Endothelial cell of umbilical vein (primary cell): ENCODE data around the gene MLX. TPM values are rescaled to one million over a fixed set of nuclear protein-coding genes. Genes with fewer than 3 reads are reported as not detected.

ENCODE experiments used
- BruUV-seq: library from RNA; stranded (reverse); fragments of 400-500 nt; replicated peaks from 2 replicates; lab custom pipeline; 2021; lab: Mats Ljungman, UMichigan
- CTCF ChIA-PET: fragments of 300-600, 350-600 bp; sonication (Branson Sonifier 250); formaldehyde crosslinking; loops from one replicate; lab custom pipeline; 2021; ENCODE audit warnings: antibody characterized with exemption, inconsistent platforms; lab: Charles Lee
- POLR2A ChIA-PET: fragments of 300-600, 350-600 bp; sonication (Branson Sonifier 250); formaldehyde crosslinking; loops from one replicate; lab custom pipeline; 2021; ENCODE audit warnings: antibody characterized with exemption, inconsistent platforms; lab: Charles Lee
- DNase-seq: peaks from one replicate; pipeline ENCODE4 v3.0.0-alpha.2; 2011; ENCODE audit warnings: low read depth, low spot score
- FAIRE-seq: peaks from 2 replicates; lab custom pipeline; 2011; peaks lifted over from hg19 to GRCh38; lab: Jason Lieb, UNC
- H2AFZ ChIP-seq: 2 replicates; pipeline ENCODE4 v1.6.0; 2012; ENCODE audit warnings: low read depth, low read length, control low read depth, inconsistent platforms
- H3K27ac ChIP-seq: 2 replicates; pipeline ENCODE4 v1.5.1; 2011; ENCODE audit warnings: low read depth, mild to moderate bottlenecking, control low read depth, low read length, moderate library complexity; ENCODE audit not compliant: insufficient read depth
- H3K27me3 ChIP-seq, 2 experiments: 2 replicates each; pipeline versions ENCODE4 v1.6.0 to v1.6.1; 2011; ENCODE audit warnings: low read length in 2 of 2, mixed read lengths in 1 of 2; ENCODE audit not compliant: control insufficient read depth in 2 of 2, insufficient read depth in 2 of 2
- H3K36me3 ChIP-seq, 2 experiments: 2 replicates in 1 of 2; 3 replicates in 1 of 2; pipeline ENCODE4 v1.5.1; 2011; ENCODE audit warnings: low read length in 2 of 2, mild to moderate bottlenecking in 1 of 2, moderate library complexity in 1 of 2; ENCODE audit not compliant: control insufficient read depth in 2 of 2, insufficient read depth in 2 of 2; ENCODE audit errors: extremely low read depth in 1 of 2
- H3K4me1 ChIP-seq: 3 replicates; pipeline ENCODE4 v1.5.1; 2011; ENCODE audit warnings: mild to moderate bottlenecking, low read length; ENCODE audit not compliant: control insufficient read depth, insufficient read depth; ENCODE audit errors: extremely low read depth
- H3K4me2 ChIP-seq: 2 replicates; pipeline ENCODE4 v1.6.1; 2011; ENCODE audit warnings: low read length, control low read depth, mixed read lengths; ENCODE audit not compliant: insufficient read depth
- H3K4me3 ChIP-seq, 3 experiments: fragments of 200-600 bp in 1 of 3; sonication (generic), shearing (Covaris generic) in 1 of 3; replicated peaks in 1 of 3; 2 replicates each; pipeline ENCODE4 v1.5.1; 2011 to 2016; ENCODE audit warnings: control low read depth in 3 of 3, low read length in 3 of 3, mild to moderate bottlenecking in 2 of 3, inconsistent platforms in 1 of 3, low read depth in 1 of 3, moderate library complexity in 1 of 3; ENCODE audit not compliant: insufficient read depth in 1 of 3
- H3K79me2 ChIP-seq: 2 replicates; pipeline ENCODE4 v1.6.0; 2012; ENCODE audit warnings: low read length, inconsistent platforms; ENCODE audit not compliant: control insufficient read depth, insufficient read depth
- H3K9ac ChIP-seq: replicated peaks from 2 replicates; pipeline ENCODE3; 2011; ENCODE audit warnings: low read length, control low read depth; ENCODE audit not compliant: insufficient read depth; ENCODE audit errors: extremely low read depth
- H3K9me1 ChIP-seq: replicated peaks from 3 replicates; pipeline ENCODE4 v1.6.0; 2011; ENCODE audit warnings: mild to moderate bottlenecking, low read length; ENCODE audit not compliant: control insufficient read depth, insufficient read depth; ENCODE audit errors: extremely low read depth
- H3K9me3 ChIP-seq: replicated peaks from 2 replicates; pipeline ENCODE4 v1.5.1; 2012; ENCODE audit warnings: low read length, inconsistent platforms; ENCODE audit not compliant: control insufficient read depth, insufficient read depth
- H4K20me1 ChIP-seq: replicated peaks from 2 replicates; pipeline ENCODE3; 2011; ENCODE audit warnings: mild to moderate bottlenecking, low read length; ENCODE audit not compliant: control insufficient read depth, insufficient read depth; ENCODE audit errors: extremely low read depth
- CTCF ChIP-seq, 2 donors: IDR thresholded peaks; 1 replicate in 1 of 2; 2 replicates in 1 of 2; pipeline ENCODE4 v1.5.1; 2011; ENCODE audit warnings: low read length in 2 of 2, mild to moderate bottlenecking in 2 of 2, moderate library complexity in 2 of 2, control low read depth in 1 of 2, inconsistent platforms in 1 of 2, low read depth in 1 of 2; ENCODE audit not compliant: insufficient read depth in 1 of 2; ENCODE audit errors: extremely low read depth in 1 of 2
- EZH2 ChIP-seq: IDR thresholded peaks from 2 replicates; pipeline ENCODE4 v1.6.1; 2012; ENCODE audit warnings: borderline replicate concordance, low read depth, mild to moderate bottlenecking, moderate library complexity, low read length, inconsistent platforms; ENCODE audit not compliant: severe bottlenecking
- FOS ChIP-seq: IDR thresholded peaks from 2 replicates; pipeline ENCODE4 v1.6.1; 2011; ENCODE audit warnings: mild to moderate bottlenecking, low read length, moderate library complexity, borderline replicate concordance; ENCODE audit not compliant: insufficient read depth
- GATA2 ChIP-seq: IDR thresholded peaks from 2 replicates; pipeline ENCODE4 v1.7.0; 2011; ENCODE audit warnings: low read depth, mild to moderate bottlenecking, moderate library complexity, mixed read lengths, low read length; ENCODE audit not compliant: insufficient read length, insufficient read depth
- JUN ChIP-seq: IDR thresholded peaks from 2 replicates; pipeline ENCODE4 v1.6.1; 2011; ENCODE audit warnings: borderline replicate concordance, low read depth; ENCODE audit not compliant: insufficient read length, insufficient read depth
- MAX ChIP-seq: IDR thresholded peaks from 2 replicates; pipeline ENCODE4 v1.6.1; 2011; ENCODE audit not compliant: insufficient read depth, insufficient read length
- MYC ChIP-seq: IDR thresholded peaks from one replicate; pipeline ENCODE4 v1.6.1; 2011; ENCODE audit warnings: mild to moderate bottlenecking, low read depth, low read length
- POLR2A ChIP-seq: IDR thresholded peaks from 2 replicates; pipeline ENCODE4 v1.6.1; 2012; ENCODE audit warnings: low read depth, mild to moderate bottlenecking, control low read depth, low read length
- POLR2AphosphoS5 ChIP-seq: IDR thresholded peaks from 2 replicates; pipeline ENCODE4 v1.6.1; 2012; ENCODE audit warnings: low read depth, mild to moderate bottlenecking, control low read depth, low read length, moderate library complexity; ENCODE audit not compliant: insufficient read depth
- dilution Hi-C: fragments of 300-500 bp; cut with MboI; formaldehyde crosslinking; loops from one replicate; pipeline ENCODE4 v1.15.0; 2019; ENCODE audit warnings: low sequenced_read_pairs; ENCODE audit not compliant: extremely low pct_ligation_motif_present
- intact Hi-C: fragments of 100-400 bp; cut with micrococcal nuclease; formaldehyde crosslinking; loops from one replicate; pipeline ENCODE4 v1.10.0; 2022
- polyA plus RNA-seq, 4 experiments: library from polyadenylated mRNA; depleted of rRNA in 3 of 4; stranded (reverse) in 3 of 4; unstranded in 1 of 4; fragments of >200 nt; gene quantifications; 2 replicates each; pipeline versions ENCODE4 v1.2.1 to v1.2.3, GENCODE V29; 2011 to 2012; ENCODE audit warnings: missing spikeins in 1 of 4
- total RNA-seq: library from RNA; stranded (reverse); gene quantifications from 2 replicates; pipeline ENCODE4 v1.2.3, GENCODE V29; 2021

Gene MLX
- total and polyA plus RNA-seq, 2 donors (not counting 3 experiments of a cell fraction or from before 2014, with no cell fraction given) = 40.3 to 42.7 TPM

GRCh38 chr17:42543190-42544079 is 23.5 kb upstream of the MLX start:
- Histone ChIP-seq H3K9me3 (no peaks in the 10 kb centered on the region), H4K20me1 (no peaks in the 10 kb centered on the region), H3K79me2 (no peaks in the 10 kb centered on the region), H3K36me3 (peaks cover 2 to 10% of the 10 kb centered on the region in 2 experiments), H3K9ac (no peak overlapping the region), H3K4me3 (no peak overlapping the region), H3K9me1 (no peaks in the 10 kb centered on the region), H2AFZ (no peak overlapping the region), H3K27me3 (no peaks in the 10 kb centered on the region), H3K4me2 (no peak overlapping the region), H3K27ac (no peak overlapping the region), H3K4me1 (peaks cover 9% of the 10 kb centered on the region)
- intact Hi-C loops (no loop called here), dilution Hi-C loops (no loop called here)
- no TSS peak for BruUV-seq
- no peak for FAIRE-seq
- ChIA-PET POLR2A (no interaction called here), CTCF (no interaction called here)
- no peak for DNase-seq
- TF ChIP-seq POLR2A (no peak), MAX (no peak), JUN (no peak), FOS (no peak), CTCF (IDR thresholded peaks at IDR 0.05; ENCODE audit: extremely low read depth in 1 of 2, insufficient read depth in 1 of 2, low read depth in 1 of 2, low read length in 2 of 2) (no peak), EZH2 (no peak), POLR2AphosphoS5 (no peak), MYC (no peak), GATA2 (no peak)
